ENCODE results near the gene MAPK8.

DNA sequence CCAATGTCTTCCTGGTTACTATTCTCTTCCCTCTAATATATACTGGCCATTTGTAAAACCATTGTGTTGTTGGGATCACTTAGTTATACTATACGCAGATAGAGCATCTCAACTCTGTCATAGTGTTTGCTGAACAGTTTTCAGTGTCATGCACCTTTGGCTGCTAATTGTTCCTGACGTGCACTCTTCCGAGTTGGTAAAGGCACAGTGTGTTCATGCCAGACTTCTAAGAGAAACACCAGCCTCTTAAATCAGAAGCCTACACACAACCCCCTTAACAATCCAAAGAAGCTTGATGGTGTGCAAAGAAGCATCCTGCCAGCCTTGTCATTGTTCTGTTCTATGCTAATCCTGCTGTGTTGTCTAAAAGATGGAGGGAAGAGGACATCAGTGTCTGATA is 131.1 kb downstream of the MAPK8 start:
- TF ChIP-seq, protein P1, sequence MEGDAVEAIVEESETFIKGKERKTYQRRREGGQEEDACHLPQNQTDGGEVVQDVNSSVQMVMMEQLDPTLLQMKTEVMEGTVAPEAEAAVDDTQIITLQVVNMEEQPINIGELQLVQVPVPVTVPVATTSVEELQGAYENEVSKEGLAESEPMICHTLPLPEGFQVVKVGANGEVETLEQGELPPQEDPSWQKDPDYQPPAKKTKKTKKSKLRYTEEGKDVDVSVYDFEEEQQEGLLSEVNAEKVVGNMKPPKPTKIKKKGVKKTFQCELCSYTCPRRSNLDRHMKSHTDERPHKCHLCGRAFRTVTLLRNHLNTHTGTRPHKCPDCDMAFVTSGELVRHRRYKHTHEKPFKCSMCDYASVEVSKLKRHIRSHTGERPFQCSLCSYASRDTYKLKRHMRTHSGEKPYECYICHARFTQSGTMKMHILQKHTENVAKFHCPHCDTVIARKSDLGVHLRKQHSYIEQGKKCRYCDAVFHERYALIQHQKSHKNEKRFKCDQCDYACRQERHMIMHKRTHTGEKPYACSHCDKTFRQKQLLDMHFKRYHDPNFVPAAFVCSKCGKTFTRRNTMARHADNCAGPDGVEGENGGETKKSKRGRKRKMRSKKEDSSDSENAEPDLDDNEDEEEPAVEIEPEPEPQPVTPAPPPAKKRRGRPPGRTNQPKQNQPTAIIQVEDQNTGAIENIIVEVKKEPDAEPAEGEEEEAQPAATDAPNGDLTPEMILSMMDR (tag by site-specific recombination; IDR thresholded peaks at IDR 0.05): no peak
- TF ChIP-seq ZNF48 (tag by site-specific recombination; IDR thresholded peaks at IDR 0.05): no peak
- no peak for TF ChIP-seq YY1 (tag by site-specific recombination; IDR thresholded peaks at IDR 0.05)
- TF ChIP-seq ZNF664 (tag by site-specific recombination; IDR thresholded peaks at IDR 0.05): no peak

Measured in HEK293 (cell line).